BJ (cell line): ENCODE results near the gene GYG1. TPM values are rescaled to one million over a fixed set of nuclear protein-coding genes. Genes with fewer than 3 reads are reported as not detected.

Source experiments
- CTCF ChIA-PET: fragments of 350-600 bp; formaldehyde crosslinking; extraction: SDS; loops from one replicate; lab custom pipeline; 2021; ENCODE audit warnings: antibody characterized with exemption, inconsistent platforms; lab: Yijun Ruan, JAX
- POLR2A ChIA-PET: fragments of 300-600 bp; sonication (Branson Sonifier 250); formaldehyde crosslinking; extraction: SDS; loops from one replicate; lab custom pipeline; 2021; ENCODE audit warnings: antibody characterized with exemption; lab: Charles Lee
- DNase-seq: peaks from one replicate; pipeline ENCODE4 v3.0.0-alpha.2; 2011; ENCODE audit warnings: low read depth
- H3K27me3 ChIP-seq: 2 replicates; pipeline ENCODE4 v1.6.0; 2011; ENCODE audit warnings: low read length; ENCODE audit not compliant: control insufficient read depth, insufficient read depth
- H3K36me3 ChIP-seq: 2 replicates; pipeline ENCODE4 v1.5.1; 2011; ENCODE audit warnings: low read length; ENCODE audit not compliant: control insufficient read depth, insufficient read depth
- H3K4me3 ChIP-seq: 2 replicates; pipeline ENCODE4 v1.5.1; 2011; ENCODE audit warnings: low read depth, mild to moderate bottlenecking, control low read depth, low read length
- CTCF ChIP-seq: IDR thresholded peaks from 2 replicates; pipeline ENCODE4 v1.5.1; 2011; ENCODE audit warnings: low read depth, mild to moderate bottlenecking, control low read depth, inconsistent platforms, low read length, moderate library complexity; ENCODE audit not compliant: insufficient read depth
- polyA plus RNA-seq: library from polyadenylated mRNA; depleted of rRNA; stranded (reverse); fragments of >200 nt; gene quantifications from 2 replicates; pipeline ENCODE4 v1.2.3, GENCODE V29; 2011

The GYG1 gene
- polyA plus RNA-seq, 1 experiment, result 50.4 TPM

GRCh38 chr3:149015393-149015792, 24.1 kb downstream of the GYG1 start:
- Histone ChIP-seq H3K4me3 (no peak overlapping the region), H3K27me3 (no peaks in the 10 kb centered on the region), H3K36me3 (no peaks in the 10 kb centered on the region; the same call in none of the 2 replicates)
- DNase-seq, result no peak
- POLR2A ChIA-PET, result no interaction called here
- CTCF ChIA-PET, result interaction anchor here (1.2 to 2.5 kb wide), 2 partner anchors 13 to 53 kb away, joined by 3 to 6 read pairs; no protein-coding TSS in a partner anchor
- no peak for TF ChIP-seq CTCF

GRCh38 chr3:149016242-149016641, 24.9 kb downstream of the GYG1 start:
- Histone ChIP-seq H3K36me3 (no peaks in the 10 kb centered on the region; the same call in none of the 2 replicates), H3K4me3 (no peak overlapping the region), H3K27me3 (no peaks in the 10 kb centered on the region)
- DNase-seq, result no peak
- ChIA-PET POLR2A (no interaction called here), CTCF (interaction anchor here (1.5 to 2.5 kb wide), 2 partner anchors 12 to 14 kb away, joined by 4 to 6 read pairs; no protein-coding TSS in a partner anchor)
- TF ChIP-seq CTCF, result 0 out of 2 replicates have a peak, but pooled peaks have one; percentile 3

- POLR2A ChIA-PET, result interaction anchor here (0.6 kb wide), 1 partner anchor 47 kb away, joined by 3 read pairs; no protein-coding TSS in a partner anchor
- CTCF ChIA-PET, result interaction anchor here (1.5 to 2.5 kb wide), 2 partner anchors 11 to 14 kb away, joined by 4 to 6 read pairs; no protein-coding TSS in a partner anchor
- Histone ChIP-seq H3K4me3 (no peak overlapping the region), H3K27me3 (no peaks in the 10 kb centered on the region), H3K36me3 (no peaks in the 10 kb centered on the region; the same call in none of the 2 replicates)
- TF ChIP-seq CTCF, result no peak
- peak; percentile 88 for DNase-seq
Measured at GRCh38 chr3:149016669-149017541, 25.6 kb downstream of the GYG1 start.

- H3K36me3 ChIP-seq, result no peaks in the 10 kb centered on the region; the same call in none of the 2 replicates
- no peak overlapping the region for H3K4me3 ChIP-seq
- DNase-seq, result no peak
- no peaks in the 10 kb centered on the region for H3K27me3 ChIP-seq
- TF ChIP-seq CTCF, result no peak
- CTCF ChIA-PET, result no interaction called here
- POLR2A ChIA-PET, result interaction anchor here (0.6 kb wide), 2 partner anchors 25 to 162 kb away, joined by 3 to 4 read pairs; no protein-coding TSS in a partner anchor
Measured at GRCh38 chr3:149018247-149018646, 26.9 kb downstream of the GYG1 start.

- H3K36me3 ChIP-seq, result peaks cover 2% of the 10 kb centered on the region
- POLR2A ChIA-PET, result interaction anchor here (0.6 kb wide), 1 partner anchor 17 kb away, joined by 3 read pairs; no protein-coding TSS in a partner anchor
- no peak overlapping the region for H3K4me3 ChIP-seq
- CTCF ChIA-PET, result interaction anchor here (0.8 to 1.3 kb wide), 2 partner anchors 10 to 64 kb away, joined by 3 read pairs; no protein-coding TSS in a partner anchor
- no peak for TF ChIP-seq CTCF
- H3K27me3 ChIP-seq, result no peaks in the 10 kb centered on the region
- DNase-seq, result no peak
Measured at GRCh38 chr3:149019580-149019979, 28.2 kb downstream of the GYG1 start.
